Measurements from ENCODE around the gene IFITM1. TPM values are rescaled to one million over a fixed set of nuclear protein-coding genes. Genes with fewer than 3 reads are reported as not detected.

Gene IFITM1
- total and polyA plus RNA-seq, 2 experiments from 2014 or later: 98.0 to 159 TPM

DNA sequence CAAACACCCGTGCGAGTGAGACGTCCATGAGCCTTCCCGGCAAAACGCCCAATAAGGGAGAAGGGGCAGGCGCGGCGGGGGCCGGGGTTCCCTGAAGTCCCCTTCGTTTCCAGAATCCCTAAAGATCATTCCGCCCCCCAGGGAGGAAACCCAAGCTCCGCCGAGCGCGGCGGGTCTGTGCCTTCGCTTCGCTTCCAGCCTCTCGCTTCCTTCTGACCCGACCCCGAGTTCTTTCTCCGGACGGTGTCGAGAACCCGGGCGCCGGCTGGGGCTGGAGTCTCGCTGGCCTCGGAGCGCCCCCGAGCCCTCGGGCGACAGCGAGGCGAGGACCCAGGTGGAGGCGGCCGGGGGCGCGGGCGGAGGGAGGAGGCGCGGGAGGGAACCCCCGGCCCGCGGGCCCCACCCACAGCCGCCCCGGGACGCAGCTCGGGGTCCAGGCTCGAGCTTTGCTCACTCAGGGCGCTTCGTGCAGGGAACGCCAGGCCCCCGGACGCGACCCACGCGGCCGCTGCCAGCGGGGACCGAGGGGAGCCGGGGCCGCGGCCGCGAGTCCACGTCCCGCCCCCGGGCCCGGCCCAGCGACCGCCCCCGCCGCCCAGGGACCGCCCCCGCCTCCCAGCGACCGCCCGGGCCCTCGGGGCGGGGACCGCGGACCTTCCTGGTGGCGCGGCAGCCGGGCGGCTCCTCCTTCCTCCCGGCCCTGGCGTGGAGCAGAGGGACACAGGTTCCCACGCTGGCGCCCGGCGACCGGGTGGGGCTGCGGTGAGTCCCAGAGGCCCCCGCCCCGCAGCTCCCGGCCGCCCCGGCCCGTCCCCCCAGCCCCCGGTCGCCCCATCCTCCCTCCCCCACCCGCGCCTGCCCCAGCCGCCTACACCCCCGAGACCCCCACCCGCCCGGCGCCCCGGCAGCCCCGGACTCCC is 25.1 kb upstream of the IFITM1 start, which contains the start of gene PGGHG:
Gene PGGHG, plus strand, starts transcription at position 649 of the 920 bp plus-strand sequence. CDS start 691 bp downstream, outside the sequence.
- TF ChIP-seq, protein P1, sequence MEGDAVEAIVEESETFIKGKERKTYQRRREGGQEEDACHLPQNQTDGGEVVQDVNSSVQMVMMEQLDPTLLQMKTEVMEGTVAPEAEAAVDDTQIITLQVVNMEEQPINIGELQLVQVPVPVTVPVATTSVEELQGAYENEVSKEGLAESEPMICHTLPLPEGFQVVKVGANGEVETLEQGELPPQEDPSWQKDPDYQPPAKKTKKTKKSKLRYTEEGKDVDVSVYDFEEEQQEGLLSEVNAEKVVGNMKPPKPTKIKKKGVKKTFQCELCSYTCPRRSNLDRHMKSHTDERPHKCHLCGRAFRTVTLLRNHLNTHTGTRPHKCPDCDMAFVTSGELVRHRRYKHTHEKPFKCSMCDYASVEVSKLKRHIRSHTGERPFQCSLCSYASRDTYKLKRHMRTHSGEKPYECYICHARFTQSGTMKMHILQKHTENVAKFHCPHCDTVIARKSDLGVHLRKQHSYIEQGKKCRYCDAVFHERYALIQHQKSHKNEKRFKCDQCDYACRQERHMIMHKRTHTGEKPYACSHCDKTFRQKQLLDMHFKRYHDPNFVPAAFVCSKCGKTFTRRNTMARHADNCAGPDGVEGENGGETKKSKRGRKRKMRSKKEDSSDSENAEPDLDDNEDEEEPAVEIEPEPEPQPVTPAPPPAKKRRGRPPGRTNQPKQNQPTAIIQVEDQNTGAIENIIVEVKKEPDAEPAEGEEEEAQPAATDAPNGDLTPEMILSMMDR (IDR thresholded peaks at IDR 0.05; ENCODE audit: poor library complexity): no peak
- TF ChIP-seq EZH2 (IDR thresholded peaks at IDR 0.05; ENCODE audit: borderline replicate concordance): no peak
- no peak for TF ChIP-seq EZH2phosphoT487 (IDR thresholded peaks at IDR 0.05; ENCODE audit: low read depth, severe bottlenecking, unreplicated experiment)
- no peaks in the 10 kb centered on the region for H3K9me2 ChIP-seq (replicated peaks; ENCODE audit: insufficient read depth)
- H3K27me3 ChIP-seq: no peaks in the 10 kb centered on the region
- H3K79me2 ChIP-seq: no peaks in the 10 kb centered on the region
- WGBS (ENCODE audit: low lambda C conversion rate, missing lambda C conversion rate): 3% methylated on average over 25 of the region's 112 CpGs
- H3K9me3 ChIP-seq (ENCODE audit: low read depth): no peaks in the 10 kb centered on the region
- H2AFZ ChIP-seq: peak within 1 kb of the TSS; percentile 76
- H3K27ac ChIP-seq: no peak within 1 kb of the TSS
- H3K4me1 ChIP-seq (ENCODE audit: insufficient read depth): peaks cover 19% of the 10 kb centered on the region
- peak within 1 kb of the TSS; percentile 99 for H3K4me3 ChIP-seq
- peak within 1 kb of the TSS; percentile 98 for H3K4me2 ChIP-seq
- no peaks in the 10 kb centered on the region for H3K36me3 ChIP-seq (replicated peaks; ENCODE audit: insufficient read depth, low read depth)
- peak; percentile 84 for DNase-seq (ENCODE audit: low spot score)
- H4K20me1 ChIP-seq (ENCODE audit: insufficient read depth, poor library complexity, severe bottlenecking): no peaks in the 10 kb centered on the region

DNA sequence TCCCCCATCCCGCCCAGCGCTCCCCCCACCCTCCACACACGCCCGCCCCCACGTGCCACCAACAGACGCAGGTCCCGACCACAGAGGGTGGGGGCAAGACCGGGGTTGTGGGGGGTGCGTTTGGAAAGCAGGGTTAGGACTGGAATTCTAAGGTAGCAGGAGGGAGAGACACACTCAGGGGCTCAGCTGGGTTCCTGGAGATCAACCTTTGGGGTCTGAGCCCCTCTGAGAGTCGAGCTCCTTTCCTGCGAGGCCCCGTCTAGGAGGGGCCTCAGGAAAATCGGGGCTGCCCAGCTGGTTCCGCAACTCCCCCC is 24.5 kb upstream of the IFITM1 start:
- Histone ChIP-seq H3K4me1 (ENCODE audit: insufficient read depth) (peaks cover 19% of the 10 kb centered on the region), H3K4me3 (peak overlapping the region; percentile 99), H3K9me2 (replicated peaks; ENCODE audit: insufficient read depth) (no peaks in the 10 kb centered on the region), H3K4me2 (peak overlapping the region; percentile 98), H3K9me3 (ENCODE audit: low read depth) (no peaks in the 10 kb centered on the region), H3K36me3 (replicated peaks; ENCODE audit: insufficient read depth, low read depth) (no peaks in the 10 kb centered on the region), H3K79me2 (no peaks in the 10 kb centered on the region), H2AFZ (no peak overlapping the region), H4K20me1 (ENCODE audit: insufficient read depth, poor library complexity, severe bottlenecking) (no peaks in the 10 kb centered on the region), H3K27ac (no peak overlapping the region), H3K27me3 (no peaks in the 10 kb centered on the region)
- WGBS (ENCODE audit: low lambda C conversion rate, missing lambda C conversion rate): 47% methylated on average over 3 of the region's 14 CpGs
- TF ChIP-seq, protein P1 (IDR thresholded peaks at IDR 0.05; ENCODE audit: poor library complexity): no peak
- TF ChIP-seq EZH2 (IDR thresholded peaks at IDR 0.05; ENCODE audit: borderline replicate concordance) (no peak), EZH2phosphoT487 (IDR thresholded peaks at IDR 0.05; ENCODE audit: low read depth, severe bottlenecking, unreplicated experiment) (no peak)
- no peak for DNase-seq (ENCODE audit: low spot score)

DNA sequence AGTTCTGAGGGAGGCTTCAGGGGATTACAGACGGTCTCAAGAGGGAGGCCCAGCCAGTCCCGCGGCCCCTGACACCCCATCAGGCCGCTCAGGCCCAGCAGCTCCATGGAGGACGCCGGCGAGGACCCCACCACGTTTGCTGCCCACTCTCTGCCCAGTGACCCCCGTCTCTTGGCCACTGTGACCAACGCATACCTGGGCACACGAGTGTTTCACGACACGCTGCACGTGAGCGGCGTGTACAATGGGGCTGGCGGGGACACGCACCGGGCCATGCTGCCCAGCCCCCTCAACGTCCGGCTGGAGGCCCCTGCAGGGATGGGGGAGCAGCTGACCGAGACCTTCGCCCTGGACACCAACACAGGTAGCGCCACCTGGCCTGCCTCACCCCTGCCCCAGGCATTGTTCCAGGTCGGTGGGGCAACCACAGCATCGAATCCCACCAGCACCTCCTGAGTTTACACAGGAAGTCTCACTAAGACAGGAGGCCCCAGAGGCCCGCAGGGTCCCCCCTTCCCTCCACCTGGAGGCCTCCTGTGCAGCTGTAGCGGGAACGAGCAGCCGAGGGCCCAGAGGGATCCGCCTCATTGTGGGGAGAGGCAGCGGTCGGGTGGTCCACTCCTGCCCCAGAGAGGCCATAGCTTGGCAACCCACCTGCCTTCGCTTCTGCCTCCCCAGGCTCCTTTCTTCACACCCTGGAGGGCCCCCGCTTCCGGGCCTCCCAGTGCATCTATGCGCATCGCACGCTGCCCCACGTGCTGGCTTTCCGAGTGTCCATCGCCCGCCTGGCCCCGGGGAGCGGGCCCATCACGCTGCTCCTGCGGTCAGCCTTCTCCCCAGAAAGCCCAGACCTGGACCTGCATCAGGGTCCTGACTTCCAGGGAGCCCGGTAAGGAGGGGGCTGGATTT is 23.9 kb upstream of the IFITM1 start:
- H3K4me1 ChIP-seq (ENCODE audit: insufficient read depth): peaks cover 19% of the 10 kb centered on the region
- no peak overlapping the region for H3K27ac ChIP-seq
- peak overlapping the region; percentile 98 for H3K4me2 ChIP-seq

More for the DNA sequence above, 23.9 kb upstream of the IFITM1 start:
- H3K9me2 ChIP-seq (replicated peaks; ENCODE audit: insufficient read depth): no peaks in the 10 kb centered on the region
- H3K9me3 ChIP-seq (ENCODE audit: low read depth): no peaks in the 10 kb centered on the region
- 79% methylated on average over 44 of the region's 48 CpGs for WGBS (ENCODE audit: low lambda C conversion rate, missing lambda C conversion rate)
- DNase-seq (ENCODE audit: low spot score): no peak
- H3K4me3 ChIP-seq: no peak overlapping the region
- no peaks in the 10 kb centered on the region for H3K27me3 ChIP-seq
- no peaks in the 10 kb centered on the region for H3K79me2 ChIP-seq
- H2AFZ ChIP-seq: no peak overlapping the region
- H3K36me3 ChIP-seq (replicated peaks; ENCODE audit: insufficient read depth, low read depth): no peaks in the 10 kb centered on the region
- TF ChIP-seq EZH2 (IDR thresholded peaks at IDR 0.05; ENCODE audit: borderline replicate concordance) (no peak), EZH2phosphoT487 (IDR thresholded peaks at IDR 0.05; ENCODE audit: low read depth, severe bottlenecking, unreplicated experiment) (no peak)
- TF ChIP-seq, protein P1 (IDR thresholded peaks at IDR 0.05; ENCODE audit: poor library complexity): no peak
- H4K20me1 ChIP-seq (ENCODE audit: insufficient read depth, poor library complexity, severe bottlenecking): no peaks in the 10 kb centered on the region
